HPDE6-E6E7 (cell line): Measurements from ENCODE around the gene CYP46A1.
"Not testable (repeated sequence)": the region's sequence is repeated elsewhere in the genome, so short reads cannot be mapped to it uniquely, and the experiment has no call there.

Source experiments
- DNase-seq: peaks from one replicate; pipeline ENCODE4 v3.0.0; 2011; ENCODE audit warnings: missing footprints; ENCODE audit errors: extremely low spot score

The CYP46A1 gene

DNA sequence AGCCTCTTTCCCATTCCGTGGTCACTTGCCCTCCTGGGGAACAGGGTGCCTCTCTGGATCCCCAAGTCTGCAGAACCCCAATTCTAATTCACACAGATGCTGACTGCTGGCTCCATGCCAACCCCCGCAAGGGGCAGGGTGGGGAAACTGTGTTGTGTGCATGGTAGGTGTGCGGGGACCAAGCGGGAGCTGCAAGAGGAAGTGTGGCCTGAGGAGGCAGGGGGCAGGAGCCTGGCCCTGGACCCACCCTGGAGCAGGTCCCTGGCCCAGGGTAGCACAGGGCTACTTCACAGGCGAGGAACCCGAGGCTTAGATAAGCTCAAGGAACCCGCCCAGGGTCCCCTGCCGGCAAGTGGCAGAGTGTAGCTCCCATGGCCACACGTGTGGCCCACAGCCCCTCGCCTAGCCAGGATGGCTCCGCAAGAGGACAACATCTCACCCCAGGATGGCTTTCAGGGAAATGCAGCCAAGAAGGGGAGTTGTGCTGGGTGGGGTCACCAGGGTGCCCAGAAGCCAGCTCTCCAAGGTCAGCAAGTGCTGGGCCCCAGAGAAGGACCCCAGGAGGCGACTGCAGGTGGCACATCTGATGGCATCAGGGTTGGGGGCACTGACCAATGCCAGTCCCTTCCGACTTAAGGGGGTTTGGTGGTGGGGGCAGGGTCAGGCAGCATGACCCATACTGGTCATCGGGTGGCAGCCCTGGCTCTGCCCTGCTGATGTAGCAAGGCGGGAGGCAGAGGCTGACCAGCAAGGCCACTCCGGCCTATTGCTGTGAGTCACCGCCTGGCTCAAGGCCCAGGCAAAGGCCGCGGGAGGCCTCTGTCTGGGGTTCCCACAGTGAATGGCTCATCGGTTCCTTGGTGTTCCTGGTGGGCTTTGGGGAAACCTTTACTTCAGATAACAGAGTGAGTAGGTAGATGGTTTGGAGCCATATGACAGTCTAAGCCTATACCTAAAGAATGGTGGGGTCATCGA lies 71.8 kb downstream of the CYP46A1 start:
- no peak for DNase-seq

DNA sequence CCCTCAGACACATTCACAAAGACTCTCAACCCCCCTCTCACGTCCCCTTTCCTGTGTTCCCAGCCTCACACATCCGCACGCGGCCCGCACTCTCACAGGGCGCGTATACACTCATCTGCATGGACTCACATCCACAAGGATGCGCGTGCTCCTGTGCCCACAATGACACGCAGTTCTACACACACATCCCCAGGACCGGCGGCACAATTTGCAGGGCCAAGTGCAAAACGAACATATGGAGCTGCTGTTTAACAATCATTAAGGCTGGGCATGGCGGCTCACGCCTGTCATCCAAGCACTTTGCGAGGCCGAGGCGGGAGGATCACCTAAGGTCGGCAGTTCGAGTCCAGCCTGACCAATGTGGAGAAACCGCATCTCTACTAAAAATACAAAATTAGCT lies 72.7 kb downstream of the CYP46A1 start:
- DNase-seq = no peak

DNA sequence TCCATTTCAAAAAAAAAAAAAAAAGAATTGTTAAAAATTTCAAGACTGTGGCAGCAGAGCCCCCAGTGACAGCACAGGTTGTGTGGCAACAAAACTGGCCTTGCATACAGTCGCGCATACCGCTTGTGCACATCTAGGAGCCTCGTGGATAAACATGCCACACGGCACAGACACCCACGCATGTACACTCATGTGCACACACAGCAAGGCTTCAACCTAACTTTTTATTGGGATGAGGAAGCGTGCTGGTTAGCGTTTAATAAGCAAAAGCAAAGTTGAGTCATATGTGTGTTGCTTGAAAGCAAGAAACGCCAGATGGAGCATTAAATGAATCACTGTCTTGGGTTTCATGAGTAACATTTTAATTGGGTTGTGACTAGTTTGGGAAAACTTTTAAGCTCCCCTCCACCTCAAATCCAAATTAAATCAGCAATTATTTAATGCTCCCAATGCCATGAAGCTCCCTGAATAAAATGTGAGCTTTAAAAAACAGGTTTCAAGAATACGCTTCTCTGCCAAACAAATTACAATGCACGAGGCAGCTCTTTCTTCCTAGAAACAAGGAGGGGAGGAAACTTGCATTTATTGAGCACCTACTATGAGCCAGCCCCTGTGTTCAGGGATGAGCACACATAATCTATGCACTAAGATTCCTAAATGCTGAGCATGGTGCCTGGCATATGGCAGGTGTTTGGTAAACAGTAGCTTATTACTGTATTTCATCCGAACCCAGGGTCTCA lies 73.4 kb downstream of the CYP46A1 start:
- DNase-seq = peak; percentile 74

DNA sequence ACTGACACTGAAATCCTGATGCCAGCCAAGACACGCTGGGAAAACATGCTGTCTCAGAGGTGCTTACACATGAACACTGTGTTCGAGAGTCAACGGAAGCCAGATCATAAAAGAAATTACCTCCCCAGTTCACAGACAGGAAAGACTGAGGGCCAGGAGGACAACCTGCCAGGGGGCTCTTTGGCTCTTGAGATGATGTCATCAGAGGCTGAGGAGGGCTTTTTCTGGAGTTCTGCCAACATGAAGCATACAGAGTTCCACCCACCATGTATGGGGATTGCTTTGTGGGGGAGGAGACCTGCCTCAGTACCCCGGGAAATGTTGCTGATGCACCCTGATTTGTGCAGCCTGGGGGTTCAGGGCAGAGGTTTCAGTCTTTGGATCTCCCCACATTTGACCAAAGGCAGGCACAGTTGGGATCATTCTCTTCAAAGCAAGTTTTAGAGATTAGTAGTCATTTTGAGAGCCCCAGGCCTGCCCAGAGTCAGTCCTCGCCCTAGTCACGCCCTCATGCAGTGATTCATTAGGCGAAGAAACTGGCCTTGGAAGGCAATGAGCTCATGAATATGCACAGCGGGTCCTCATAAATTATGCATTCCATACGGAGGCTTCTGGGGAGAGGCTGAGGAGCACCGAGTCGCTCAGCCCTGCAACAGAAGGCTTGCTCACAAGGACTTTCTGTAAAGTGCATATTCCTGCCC lies 74.2 kb downstream of the CYP46A1 start:
- DNase-seq = peak; percentile 68

DNA sequence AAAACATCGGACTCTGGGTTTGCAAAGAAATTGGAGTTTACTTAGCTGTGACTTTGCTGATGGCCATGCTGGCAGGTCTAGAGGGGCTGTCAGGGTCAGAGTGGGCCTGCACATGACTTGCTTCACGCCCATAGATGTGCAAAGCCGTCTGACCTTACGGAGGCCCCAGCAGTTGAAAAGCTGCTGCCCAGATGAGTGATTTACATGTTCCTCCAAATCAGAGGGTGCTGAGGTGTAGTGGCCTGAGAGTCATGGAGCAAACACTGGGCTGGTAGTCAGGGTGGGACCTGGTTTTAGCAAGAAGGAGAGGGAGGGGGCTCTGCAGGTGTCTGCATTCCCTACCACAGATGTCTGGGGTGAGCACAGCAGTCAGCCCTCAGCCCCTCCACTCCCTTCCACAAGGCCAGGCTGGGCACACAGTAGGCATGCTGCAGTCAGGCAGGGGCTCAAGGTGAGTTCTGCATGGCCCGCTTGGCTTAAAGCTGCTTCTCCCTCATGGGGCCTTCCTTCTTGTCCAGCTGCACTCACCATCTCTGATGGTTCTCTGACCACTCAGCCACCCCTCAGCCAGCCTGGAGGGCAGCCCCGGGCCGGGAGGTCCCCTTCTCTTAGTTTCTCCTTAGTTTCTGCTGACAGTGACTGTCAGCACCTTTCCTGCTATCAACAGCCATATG lies 74.9 kb downstream of the CYP46A1 start:
- DNase-seq = no peak

DNA sequence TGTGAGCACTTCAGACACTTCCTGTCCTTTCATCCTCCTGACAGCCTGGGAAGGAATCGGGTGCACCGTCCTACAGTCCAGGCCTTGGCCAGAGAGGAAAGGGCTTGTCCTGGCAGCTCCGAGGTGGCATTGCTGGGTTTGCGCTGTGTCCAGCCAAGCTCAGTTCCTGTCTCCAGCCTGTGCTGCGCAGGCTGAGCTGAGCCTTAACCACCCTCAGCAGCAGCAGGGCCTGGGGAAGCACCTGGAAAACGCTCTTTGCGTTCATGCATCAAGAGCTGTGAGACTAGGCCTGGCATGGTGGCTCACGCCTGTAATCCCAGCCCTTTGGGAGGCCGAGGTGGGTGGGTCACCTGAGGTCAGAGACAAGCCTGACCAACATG lies 75.4 kb downstream of the CYP46A1 start:
- DNase-seq = no peak

DNA sequence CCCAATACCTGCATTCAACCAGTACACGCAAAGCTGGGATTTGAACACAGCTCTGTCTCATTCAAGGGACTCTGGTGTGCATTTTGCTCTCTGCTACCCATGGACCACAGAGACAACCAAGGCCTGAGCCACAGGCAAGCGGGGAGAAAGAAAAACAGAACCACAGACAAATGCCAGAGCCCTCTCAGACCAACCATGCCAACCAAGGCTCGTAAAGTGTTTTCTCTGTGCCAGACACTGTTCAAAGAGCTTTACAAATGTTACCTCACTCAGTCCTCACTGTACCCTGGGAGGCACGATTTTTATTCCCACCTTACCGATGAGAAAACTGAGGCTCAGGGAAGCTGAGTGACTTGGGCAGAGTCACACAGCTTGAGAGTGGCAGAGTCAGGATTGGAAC lies 76.7 kb downstream of the CYP46A1 start:
- no peak for DNase-seq

DNA sequence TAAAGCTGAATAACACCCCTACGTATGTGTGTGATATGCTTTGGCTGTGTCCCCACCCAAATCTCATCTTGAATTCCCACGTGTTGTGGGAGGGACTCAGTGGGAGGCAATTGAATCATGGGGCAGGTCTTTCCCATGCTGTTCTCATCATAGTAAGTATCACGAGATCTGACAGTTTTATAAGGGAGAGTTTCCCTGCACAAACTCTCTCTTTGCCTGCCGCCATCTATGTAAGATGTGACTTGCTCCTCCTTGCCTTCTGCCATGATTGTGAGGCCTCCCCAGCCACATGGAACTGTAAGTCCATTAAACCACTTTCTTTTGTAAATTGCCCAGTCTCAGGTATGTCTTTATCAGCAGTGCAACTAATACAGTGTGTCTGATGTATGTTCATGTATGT lies 78.8 kb downstream of the CYP46A1 start:
- not testable (repeated sequence) for DNase-seq

DNA sequence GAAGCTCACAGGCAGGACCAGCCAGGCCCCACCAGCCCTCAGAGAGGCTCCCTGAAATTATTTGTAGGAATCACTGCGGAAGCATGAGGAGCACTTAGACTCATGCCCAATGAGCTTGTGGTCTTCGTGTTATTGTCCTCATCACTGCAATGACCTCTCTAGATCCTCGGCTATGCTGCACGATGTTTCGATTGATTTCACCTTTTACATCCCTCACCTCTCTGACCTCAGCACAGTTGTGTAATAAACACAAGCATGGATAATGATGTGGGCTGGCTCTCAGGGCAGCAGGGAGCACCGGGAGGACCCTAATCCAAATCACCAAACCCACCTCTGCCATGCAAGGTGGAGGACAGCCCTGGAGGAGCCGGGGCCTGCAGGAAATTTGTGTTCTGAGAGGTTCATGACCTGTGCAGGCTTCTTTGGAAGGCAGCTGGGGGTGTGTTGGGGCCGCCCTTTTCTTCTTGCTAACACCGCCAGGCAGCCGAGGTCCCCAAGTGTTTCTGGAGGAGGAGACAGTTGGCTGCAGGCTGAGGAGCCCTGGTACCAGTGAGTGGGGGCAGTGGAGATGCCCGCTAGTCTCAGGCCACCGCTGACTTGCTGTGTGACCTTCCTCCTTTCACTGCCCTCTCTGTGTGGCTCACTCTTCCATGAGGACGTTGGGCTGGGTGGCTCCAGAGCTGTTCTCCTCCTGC lies 79.6 kb downstream of the CYP46A1 start:
- DNase-seq = no peak

DNA sequence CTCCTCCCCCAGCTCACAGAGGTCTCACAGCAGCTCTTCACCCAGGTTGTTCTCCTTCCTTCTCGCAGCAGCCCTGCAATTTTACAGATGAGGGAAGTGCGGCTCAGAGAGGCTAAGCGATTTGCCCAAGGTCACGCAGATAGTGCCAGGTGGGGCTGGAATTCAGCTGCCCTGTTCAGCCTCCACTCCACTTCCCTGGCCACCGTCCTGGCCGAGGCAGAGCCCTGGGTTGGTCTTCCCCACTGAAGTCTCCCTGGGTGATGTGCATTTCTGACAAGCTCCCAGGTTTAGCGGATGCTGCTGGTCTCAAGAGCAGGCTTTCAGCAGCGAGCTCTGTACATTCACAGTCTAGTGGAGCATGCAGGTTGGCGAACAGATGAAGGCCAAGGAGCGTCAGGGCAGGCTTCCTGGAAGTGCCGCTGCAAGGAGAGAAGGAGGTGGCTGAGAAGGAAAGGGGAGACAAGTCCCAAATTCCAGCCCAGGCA lies 80.2 kb downstream of the CYP46A1 start:
- DNase-seq = no peak

DNA sequence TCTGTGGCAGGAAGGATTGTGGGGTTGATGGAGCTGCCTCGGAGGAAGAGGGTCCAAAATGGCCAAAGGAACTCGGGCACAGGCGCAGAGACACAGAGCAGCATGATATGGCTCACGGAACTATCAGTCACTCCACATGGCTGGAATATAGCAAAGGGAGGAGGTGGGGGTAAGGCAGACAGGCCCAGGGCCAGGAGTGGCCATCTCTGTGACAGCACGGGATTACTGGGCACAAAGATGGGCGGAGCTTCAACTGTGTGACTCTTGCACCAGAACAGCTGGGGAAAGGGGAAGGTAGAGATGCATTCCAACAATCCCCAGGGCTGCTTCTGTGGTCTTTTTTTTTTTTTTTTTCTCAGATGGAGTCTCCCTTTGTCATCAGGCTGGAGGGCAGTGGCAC lies 84.3 kb downstream of the CYP46A1 start:
- no peak for DNase-seq

DNA sequence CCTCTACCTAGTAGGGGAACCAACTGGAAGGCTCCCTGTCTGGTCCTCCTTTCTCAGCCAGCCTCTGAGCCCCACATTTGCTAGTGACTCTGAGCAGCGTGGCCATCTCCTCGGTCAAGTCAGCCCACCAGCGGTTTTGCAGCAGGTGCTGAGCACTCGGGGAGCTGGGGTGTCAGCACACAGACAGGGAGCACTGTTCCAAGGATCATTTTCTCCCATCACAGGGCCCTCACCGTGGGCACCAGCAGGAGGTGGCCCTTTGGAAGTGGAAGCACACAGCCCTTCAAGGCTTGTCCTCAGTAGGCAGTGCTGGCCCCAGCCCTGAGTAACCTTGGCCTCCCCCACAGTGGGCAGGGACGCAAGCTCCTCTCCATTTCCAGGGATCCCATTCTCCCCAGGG lies 85.0 kb downstream of the CYP46A1 start:
- DNase-seq = no peak

DNA sequence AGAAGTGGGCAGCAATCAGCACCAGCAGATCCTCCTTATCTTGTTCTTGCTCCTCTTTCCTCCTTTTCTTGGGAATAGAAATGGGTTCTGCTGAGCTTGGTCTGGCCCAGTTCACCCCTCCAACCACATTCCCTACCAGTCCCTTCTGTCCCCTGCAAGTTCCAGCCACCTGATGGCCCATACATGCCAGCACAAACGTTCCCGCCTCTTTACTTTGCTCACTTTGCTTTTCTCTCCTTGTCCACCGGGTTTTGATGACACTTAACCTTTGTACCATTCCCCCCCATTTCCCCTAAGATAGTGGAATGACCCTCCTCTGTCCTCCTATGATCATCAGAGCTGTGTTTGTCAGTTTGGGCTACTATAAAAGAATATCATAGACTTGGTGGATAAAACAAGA lies 85.7 kb downstream of the CYP46A1 start:
- no peak for DNase-seq

DNA sequence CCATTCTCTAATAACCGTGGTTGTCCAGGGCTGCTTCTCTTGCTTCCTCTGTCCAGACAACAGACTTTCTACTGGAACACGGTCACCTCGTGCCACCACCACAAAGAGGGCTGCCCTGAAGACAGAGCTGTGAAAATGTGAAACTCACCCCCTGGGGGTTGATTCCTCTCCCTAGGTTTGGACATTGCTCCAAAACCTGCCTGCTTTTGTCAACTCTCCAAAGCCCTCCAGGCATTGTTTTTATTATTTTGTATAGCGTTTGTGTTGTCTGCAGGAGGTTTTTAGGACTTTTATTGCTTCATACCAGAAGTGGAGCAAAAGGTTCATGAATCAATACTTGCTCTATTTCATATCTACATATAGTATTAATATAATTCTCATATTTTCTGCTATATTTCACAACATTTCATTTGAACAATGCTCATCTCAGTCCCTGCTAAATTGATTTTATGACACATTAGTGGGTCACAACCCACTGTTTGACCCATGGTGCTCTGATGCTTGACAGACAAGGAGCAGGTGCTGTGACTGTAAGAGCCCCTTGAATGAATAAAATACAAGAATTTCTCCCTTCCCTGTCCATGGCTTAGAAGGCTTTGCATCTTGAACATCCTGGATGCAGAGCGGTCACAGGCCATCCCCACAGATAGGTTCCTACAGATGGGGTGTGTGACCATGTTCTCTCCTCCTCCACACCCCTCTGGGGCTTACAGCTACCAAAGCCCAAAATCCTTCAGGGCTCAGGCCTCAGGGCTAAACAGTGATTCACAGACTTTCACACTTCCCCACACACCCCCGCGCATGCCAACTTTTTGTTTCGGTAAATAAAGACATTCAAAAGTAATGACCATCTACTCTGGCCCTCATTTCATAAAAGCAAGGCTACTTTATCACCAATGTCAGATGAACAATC lies 88.5 kb downstream of the CYP46A1 start:
- DNase-seq = no peak

DNA sequence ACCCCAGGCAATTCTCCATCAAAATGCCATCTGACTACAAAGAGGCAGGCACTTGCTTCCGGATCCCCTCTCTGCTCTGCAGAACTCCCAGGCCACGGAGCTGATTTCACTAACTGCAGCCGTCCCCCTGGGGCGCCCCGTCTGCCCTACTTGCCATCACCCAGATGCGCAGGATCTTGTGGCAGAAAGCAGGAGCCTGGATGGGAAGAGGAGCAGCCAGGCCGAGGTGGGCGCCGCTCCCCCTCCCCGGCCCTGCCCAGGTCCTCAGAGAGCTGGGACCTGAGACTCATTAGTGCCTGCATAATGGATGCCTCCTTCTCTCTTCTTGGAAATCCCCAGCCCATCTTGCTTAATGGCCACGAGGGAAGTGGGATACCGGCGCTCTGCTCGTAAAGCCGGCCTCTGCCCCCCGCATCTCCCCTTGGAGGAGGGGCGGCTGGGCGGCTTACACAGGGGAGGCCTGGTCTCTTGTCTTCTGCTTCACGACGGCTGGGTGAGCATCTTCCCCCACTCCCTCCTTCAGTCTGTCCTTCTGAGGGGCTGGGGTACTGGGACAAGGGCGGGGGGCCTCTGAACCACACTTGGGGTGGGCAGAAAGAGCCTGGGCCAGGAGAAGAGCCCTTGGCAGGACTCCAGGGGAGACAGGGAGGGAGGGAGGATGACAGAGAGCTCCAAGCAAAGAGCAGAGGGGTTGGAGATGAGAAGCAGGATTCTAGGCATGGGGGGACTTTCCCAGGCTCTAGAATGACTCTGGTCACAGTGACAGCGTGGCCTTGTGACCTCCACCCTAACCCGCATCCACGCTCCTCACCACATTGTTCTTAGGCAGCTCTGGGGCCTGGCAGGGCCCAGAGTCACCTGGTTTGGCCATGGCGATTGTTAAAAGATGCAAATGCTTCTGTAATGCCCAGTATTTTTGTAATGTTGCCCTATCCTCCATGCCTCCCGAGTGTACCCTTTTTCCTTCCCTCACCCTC lies 89.7 kb downstream of the CYP46A1 start:
- DNase-seq = no peak

DNA sequence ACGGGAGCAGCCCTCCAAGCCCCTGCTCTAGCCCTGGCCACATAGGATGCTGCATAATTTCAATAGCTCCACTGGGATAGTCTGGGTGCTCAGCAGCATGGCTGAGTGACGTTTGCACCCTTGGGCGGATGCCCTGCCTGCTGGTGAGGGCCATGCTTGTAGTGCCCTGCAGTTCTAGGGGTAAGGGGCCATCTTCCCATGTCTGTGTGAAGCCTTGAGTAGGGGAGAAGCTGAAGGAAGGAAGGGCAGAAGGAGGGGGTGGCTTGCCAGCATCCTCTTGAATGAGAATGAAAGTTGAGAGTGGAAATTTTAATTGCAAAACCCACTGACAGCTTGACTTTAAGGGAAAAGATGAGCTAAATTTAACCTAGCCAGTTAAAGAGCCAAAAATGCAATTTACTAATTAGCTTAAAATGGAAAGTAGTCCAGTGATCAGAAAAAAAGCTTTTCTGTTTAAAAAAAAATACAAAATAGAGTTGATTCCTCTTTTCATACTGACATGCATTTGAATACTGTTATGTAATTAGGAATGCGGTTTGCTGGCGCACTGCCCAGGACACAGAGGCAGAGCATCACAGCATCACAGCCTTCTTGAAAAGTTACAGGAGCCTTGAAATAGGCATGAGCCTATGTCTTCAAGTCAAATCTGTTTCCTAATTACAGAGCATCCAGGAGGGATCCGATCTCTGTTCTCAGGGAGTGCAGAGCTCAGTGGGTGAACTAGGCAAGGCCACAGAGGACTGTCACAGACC lies 90.6 kb downstream of the CYP46A1 start:
- DNase-seq = no peak

DNA sequence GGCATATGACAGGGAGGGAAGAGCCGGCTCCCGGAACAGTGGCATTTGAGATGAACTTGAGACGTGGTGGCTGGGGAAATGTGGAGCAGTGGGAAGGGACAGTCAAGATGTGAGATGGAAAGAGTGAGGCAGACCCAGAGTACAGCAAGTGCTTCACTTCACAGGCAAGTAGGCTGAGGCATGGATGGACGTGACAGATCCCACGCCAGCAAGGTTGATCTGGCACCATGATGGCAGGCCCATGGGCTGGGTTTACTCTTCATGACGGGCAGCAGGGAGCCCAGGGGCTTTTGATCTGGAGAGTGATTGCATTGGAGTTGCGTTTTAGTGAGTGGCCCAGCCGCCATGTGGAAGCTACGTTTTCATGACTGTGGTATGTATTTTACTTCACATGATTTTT lies 91.3 kb downstream of the CYP46A1 start:
- DNase-seq = no peak
